ENCODE results near the gene MYO1G. TPM values are rescaled to one million over a fixed set of nuclear protein-coding genes. Genes with fewer than 3 reads are reported as not detected.

Gene MYO1G
- total and polyA plus RNA-seq, 4 donors = 11.9 to 76.8 (median 33.2) TPM

DNA sequence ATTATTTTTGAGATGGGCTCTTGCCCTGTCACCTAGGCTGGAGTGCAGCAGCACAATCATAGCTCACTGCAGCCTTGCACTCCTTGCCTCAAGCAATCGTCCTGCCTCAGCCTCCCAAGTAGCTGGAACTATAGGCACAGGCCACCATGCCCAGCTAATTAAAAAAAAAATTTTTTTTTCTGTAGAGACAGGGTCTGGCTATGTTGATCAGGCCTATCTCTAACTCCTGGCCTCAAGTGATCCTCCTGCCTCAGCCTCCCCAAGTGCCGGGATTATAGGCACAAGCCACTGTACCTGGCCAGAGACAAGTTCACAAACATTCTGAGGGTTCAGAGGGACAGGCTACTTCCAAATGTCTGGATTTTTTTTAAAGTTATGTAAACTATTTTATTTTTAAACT is 61.4 kb downstream of the MYO1G start:
- 94 to 97% methylated on average over 2 of the region's 2 CpGs for WGBS, 2 donors
- TF ChIP-seq, protein P1, sequence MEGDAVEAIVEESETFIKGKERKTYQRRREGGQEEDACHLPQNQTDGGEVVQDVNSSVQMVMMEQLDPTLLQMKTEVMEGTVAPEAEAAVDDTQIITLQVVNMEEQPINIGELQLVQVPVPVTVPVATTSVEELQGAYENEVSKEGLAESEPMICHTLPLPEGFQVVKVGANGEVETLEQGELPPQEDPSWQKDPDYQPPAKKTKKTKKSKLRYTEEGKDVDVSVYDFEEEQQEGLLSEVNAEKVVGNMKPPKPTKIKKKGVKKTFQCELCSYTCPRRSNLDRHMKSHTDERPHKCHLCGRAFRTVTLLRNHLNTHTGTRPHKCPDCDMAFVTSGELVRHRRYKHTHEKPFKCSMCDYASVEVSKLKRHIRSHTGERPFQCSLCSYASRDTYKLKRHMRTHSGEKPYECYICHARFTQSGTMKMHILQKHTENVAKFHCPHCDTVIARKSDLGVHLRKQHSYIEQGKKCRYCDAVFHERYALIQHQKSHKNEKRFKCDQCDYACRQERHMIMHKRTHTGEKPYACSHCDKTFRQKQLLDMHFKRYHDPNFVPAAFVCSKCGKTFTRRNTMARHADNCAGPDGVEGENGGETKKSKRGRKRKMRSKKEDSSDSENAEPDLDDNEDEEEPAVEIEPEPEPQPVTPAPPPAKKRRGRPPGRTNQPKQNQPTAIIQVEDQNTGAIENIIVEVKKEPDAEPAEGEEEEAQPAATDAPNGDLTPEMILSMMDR (IDR thresholded peaks at IDR 0.05; ENCODE audit: control extremely low read depth, extremely low read depth) = no peak

DNA sequence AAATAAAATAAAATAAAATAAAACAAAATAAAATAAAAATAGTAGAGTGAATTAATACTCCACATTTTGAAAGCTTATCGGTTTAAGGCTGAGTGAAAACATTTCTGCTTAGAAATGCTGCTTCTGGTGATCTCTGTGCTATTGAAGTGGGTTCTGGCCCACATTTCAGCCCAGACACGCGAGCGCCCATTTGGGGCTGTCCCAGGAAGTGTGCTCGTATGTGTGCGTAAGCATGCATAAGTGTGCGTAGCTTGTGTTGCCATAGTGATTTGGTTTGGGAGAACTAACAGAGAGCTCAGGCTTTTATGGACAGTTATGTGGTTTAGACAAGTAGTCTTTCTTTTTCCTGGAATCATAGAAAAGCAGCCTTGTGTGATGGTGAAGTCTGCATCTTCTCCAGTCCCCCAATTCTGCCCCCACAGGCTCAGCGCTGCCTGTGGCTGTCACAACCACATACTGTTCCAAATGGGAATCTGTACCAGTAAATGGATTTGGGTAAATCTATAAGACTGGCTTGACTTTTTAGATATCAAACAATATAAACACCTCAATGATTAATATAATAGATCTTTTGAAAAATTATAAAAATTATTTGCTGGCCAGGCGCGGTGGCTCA is 63.7 kb downstream of the MYO1G start:
- TF ChIP-seq, protein P1 (IDR thresholded peaks at IDR 0.05; ENCODE audit: control extremely low read depth, extremely low read depth) = no peak
- 62 to 70% methylated on average over 10 of the region's 10 CpGs for WGBS, 2 donors
- ATAC-seq (ENCODE audit: insufficient read depth, low FRiP score) (no peak), DNase-seq (peak in 2 of 3 donors; percentile 15 to 37)
- Histone ChIP-seq H3K9ac (ENCODE audit: insufficient read depth in 1 of 2, low read length in 2 of 2) (no peak overlapping the region), H3K27ac (ENCODE audit: low read depth in 1 of 2, low read length in 1 of 2) (no peak overlapping the region), H3K4me3 (no peak overlapping the region), H3K27me3 (ENCODE audit: control insufficient read depth in 3 of 3, insufficient read depth in 3 of 3, low read length in 2 of 3) (no peaks in the 10 kb centered on the region), H3K9me3 (ENCODE audit: control insufficient read depth in 4 of 4, insufficient read depth in 3 of 4, low read length in 3 of 4) (no peaks in the 10 kb centered on the region), H3K4me1 (ENCODE audit: control insufficient read depth in 5 of 5, insufficient read depth in 5 of 5, low read length in 5 of 5) (peaks cover 0 to 8% (median 0%) of the 10 kb centered on the region in 5 donors), H3K36me3 (ENCODE audit: control insufficient read depth in 4 of 4, insufficient read depth in 4 of 4, low read length in 4 of 4) (no peaks in the 10 kb centered on the region)

More for the DNA sequence above, 61.4 kb downstream of the MYO1G start:
- no peak for ATAC-seq (ENCODE audit: insufficient read depth, low FRiP score)
- Histone ChIP-seq H3K9me3 (ENCODE audit: control insufficient read depth in 4 of 4, insufficient read depth in 3 of 4, low read length in 3 of 4) (no peaks in the 10 kb centered on the region), H3K4me3 (no peak overlapping the region), H3K4me1 (ENCODE audit: control insufficient read depth in 5 of 5, insufficient read depth in 5 of 5, low read length in 5 of 5) (peaks cover 0 to 3% (median 0%) of the 10 kb centered on the region in 5 donors), H3K36me3 (ENCODE audit: control insufficient read depth in 4 of 4, insufficient read depth in 4 of 4, low read length in 4 of 4) (no peaks in the 10 kb centered on the region), H3K27me3 (ENCODE audit: control insufficient read depth in 3 of 3, insufficient read depth in 3 of 3, low read length in 2 of 3) (no peaks in the 10 kb centered on the region), H3K27ac (ENCODE audit: low read depth in 1 of 2, low read length in 1 of 2) (no peak overlapping the region), H3K9ac (ENCODE audit: insufficient read depth in 1 of 2, low read length in 2 of 2) (no peak overlapping the region)
- no peak for DNase-seq

DNA sequence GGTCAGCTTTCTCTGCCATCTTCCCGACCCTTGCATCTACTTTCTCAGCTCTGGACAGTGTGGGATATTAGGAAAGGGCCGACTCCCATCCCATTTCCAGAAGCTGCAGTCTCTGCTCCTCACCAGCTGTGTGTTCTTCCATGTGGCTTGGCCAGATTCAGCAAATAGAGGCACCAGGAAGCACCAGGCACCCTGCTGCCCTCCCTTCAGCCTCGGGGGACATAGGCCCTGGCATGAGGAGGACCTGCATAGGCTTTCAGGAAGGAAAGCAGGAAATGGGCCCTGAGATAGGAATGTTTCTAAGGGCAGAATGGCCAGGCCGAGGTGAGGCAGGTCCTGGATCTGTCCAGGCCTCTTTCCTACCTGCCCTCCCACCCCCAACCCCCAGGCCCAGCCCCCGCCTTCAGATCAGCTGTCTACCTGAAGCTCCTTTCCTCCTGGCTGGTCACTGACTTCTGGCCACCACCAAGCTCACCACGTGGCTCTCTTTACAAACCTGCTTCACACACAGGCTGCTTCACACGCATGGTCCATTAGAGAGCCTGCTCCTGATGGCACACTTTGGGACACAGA is 66.0 kb downstream of the MYO1G start:
- Histone ChIP-seq H3K27me3 (ENCODE audit: control insufficient read depth in 3 of 3, insufficient read depth in 3 of 3, low read length in 2 of 3) (no peaks in the 10 kb centered on the region), H3K4me1 (ENCODE audit: control insufficient read depth in 5 of 5, insufficient read depth in 5 of 5, low read length in 5 of 5) (peaks cover 0 to 8% (median 0%) of the 10 kb centered on the region in 5 donors), H3K9me3 (ENCODE audit: control insufficient read depth in 4 of 4, insufficient read depth in 3 of 4, low read length in 3 of 4) (no peaks in the 10 kb centered on the region), H3K4me3 (no peak overlapping the region), H3K36me3 (ENCODE audit: control insufficient read depth in 4 of 4, insufficient read depth in 4 of 4, low read length in 4 of 4) (no peaks in the 10 kb centered on the region), H3K27ac (ENCODE audit: low read depth in 1 of 2, low read length in 1 of 2) (peak overlapping the region in 1 of 2 donors; percentile 26), H3K9ac (ENCODE audit: insufficient read depth in 1 of 2, low read length in 2 of 2) (no peak overlapping the region)
- WGBS, 2 donors = 55 to 56% methylated on average over 7 of the region's 7 CpGs
- DNase-seq (peak in 1 of 3 donors; percentile 38), ATAC-seq (ENCODE audit: insufficient read depth, low FRiP score) (no peak)
- TF ChIP-seq, protein P1 (IDR thresholded peaks at IDR 0.05; ENCODE audit: control extremely low read depth, extremely low read depth) = no peak

Other genes starting within 250 kb of the MYO1G start
- gene ZMIZ2, start 230.2 kb downstream of the MYO1G start, total RNA-seq = 100 to 1,000 TPM in 1 of 2 donors, 10 to 100 TPM in 1; 26.2 to 103 TPM
- gene ZMIZ2, start 230.2 kb downstream of the MYO1G start, polyA plus RNA-seq = 10 to 100 TPM; 49.0 to 58.5 TPM
- 1,000 to 10,000 TPM; 1,416 to 1,610 TPM for gene PPIA, start 182.3 kb downstream of the MYO1G start, total RNA-seq
- gene PPIA, start 182.3 kb downstream of the MYO1G start, polyA plus RNA-seq = 1,000 to 10,000 TPM; 3,319 to 5,113 TPM
- gene H2AZ2, start 130.9 kb downstream of the MYO1G start, total RNA-seq = 100 to 1,000 TPM; 106 to 202 TPM
- 100 to 1,000 TPM in 1 of 2 donors, 10 to 100 TPM in 1; 81.0 to 117 TPM for gene H2AZ2, start 130.9 kb downstream of the MYO1G start, polyA plus RNA-seq
- gene PURB, start 93.5 kb downstream of the MYO1G start, total RNA-seq = 10 to 100 TPM; 22.5 to 48.9 TPM
- 1 to 10 TPM; 7.9 to 8.8 TPM for gene PURB, start 93.5 kb downstream of the MYO1G start, polyA plus RNA-seq
- gene CCM2, start 21.2 kb upstream of the MYO1G start, total RNA-seq = 10 to 100 TPM; 21.7 to 46.9 TPM
- 10 to 100 TPM; 55.3 to 57.6 TPM for gene CCM2, start 21.2 kb upstream of the MYO1G start, polyA plus RNA-seq
- gene NACAD, start 110.0 kb upstream of the MYO1G start, total RNA-seq = 1 to 10 TPM; 2.3 to 3.7 TPM
- gene NACAD, start 110.0 kb upstream of the MYO1G start, polyA plus RNA-seq = 1 to 10 TPM in 1 of 2 donors, under 1 TPM in 1; 0.85 to 1.2 TPM
- gene TBRG4, start 132.7 kb upstream of the MYO1G start, total RNA-seq = 10 to 100 TPM; 32.2 to 65.6 TPM
- 10 to 100 TPM; 36.2 to 57.6 TPM for gene TBRG4, start 132.7 kb upstream of the MYO1G start, polyA plus RNA-seq
- gene RAMP3, start 178.8 kb upstream of the MYO1G start, total RNA-seq = 10 to 100 TPM; 47.3 to 49.8 TPM
- gene RAMP3, start 178.8 kb upstream of the MYO1G start, polyA plus RNA-seq = 100 to 1,000 TPM in 1 of 2 donors, 10 to 100 TPM in 1; 76.8 to 116 TPM

All from lung (tissue), 12 donors.